T-cell (primary cell): ENCODE measurements around the gene CPNE5. TPM values are rescaled to one million over a fixed set of nuclear protein-coding genes. Genes with fewer than 3 reads are reported as not detected.
"Not testable (repeated sequence)": the region's sequence is repeated elsewhere in the genome, so short reads cannot be mapped to it uniquely, and the experiment has no call there.

Experiments
- ATAC-seq, 4 experiments: fragments of 200-7000 bp in 3 of 4; fragments of 150-1000 bp in 1 of 4; cut with Tn5 transposase; replicated peaks in 1 of 4; 1 replicate in 3 of 4; 2 replicates in 1 of 4; pipeline ENCODE4 v1.10.0; 2021; ENCODE audit warnings: moderate library complexity in 3 of 4, mild to moderate bottlenecking in 2 of 4, moderate number of reproducible peaks in 1 of 4
- CTCF ChIA-PET, 2 donors: fragments of 300-600 bp; sonication (Branson Sonifier 250); formaldehyde crosslinking; loops; one replicate each; lab custom pipeline; 2022; ENCODE audit warnings: antibody characterized with exemption in 2 of 2; lab: Charles Lee
- POLR2A ChIA-PET, 2 donors: fragments of 300-600 bp; sonication (Branson Sonifier 250); formaldehyde crosslinking; loops; one replicate each; lab custom pipeline; 2022; ENCODE audit warnings: antibody characterized with exemption in 2 of 2; lab: Charles Lee
- DNase-seq, 35 experiments: peaks; one replicate each; pipeline versions ENCODE4 v3.0.0 to v3.0.0-alpha.2; 2013 to 2023
- H3K27ac ChIP-seq: one replicate; pipeline ENCODE4 v1.5.1; 2013; ENCODE audit warnings: low read length
- H3K27me3 ChIP-seq, 2 experiments: replicated peaks in 1 of 2; 1 replicate in 1 of 2; 2 replicates in 1 of 2; pipeline versions ENCODE4 v1.6.1 to v1.7.0; 2013; ENCODE audit warnings: low read length in 1 of 2, mixed read lengths in 1 of 2; ENCODE audit not compliant: control insufficient read depth in 2 of 2, insufficient read depth in 2 of 2; ENCODE audit errors: extremely low read depth in 1 of 2
- H3K36me3 ChIP-seq, 2 donors: 1 replicate in 1 of 2; 2 replicates in 1 of 2; pipeline versions ENCODE4 v1.6.1 to v1.7.0; 2013; ENCODE audit warnings: low read length in 1 of 2; ENCODE audit not compliant: control insufficient read depth in 2 of 2, insufficient read depth in 1 of 2; ENCODE audit errors: extremely low read depth in 1 of 2
- H3K4me1 ChIP-seq, 2 experiments: 1 replicate in 1 of 2; 2 replicates in 1 of 2; pipeline versions ENCODE4 v1.6.1 to v1.7.0; 2013; ENCODE audit warnings: low read length in 2 of 2, mixed read lengths in 1 of 2; ENCODE audit not compliant: insufficient read depth in 2 of 2, control insufficient read depth in 1 of 2; ENCODE audit errors: extremely low read depth in 1 of 2
- H3K4me3 ChIP-seq, 2 donors: 1 replicate in 1 of 2; 2 replicates in 1 of 2; pipeline versions ENCODE4 v1.5.1 to v1.7.0; 2013; ENCODE audit warnings: mild to moderate bottlenecking in 2 of 2, low read length in 1 of 2, moderate library complexity in 1 of 2; ENCODE audit not compliant: control insufficient read depth in 1 of 2; ENCODE audit errors: extremely low read depth in 1 of 2
- H3K9me3 ChIP-seq: 2 replicates; pipeline ENCODE4 v1.7.0; 2013
- H3K27ac Mint-ChIP-seq, 2 donors: one replicate each; pipeline ENCODE4 v1.8.0; 2020 to 2021; ENCODE audit warnings: mild to moderate bottlenecking in 2 of 2, mixed read lengths in 2 of 2
- H3K27me3 Mint-ChIP-seq, 2 donors: one replicate each; pipeline ENCODE4 v1.8.0; 2021 to 2022; ENCODE audit warnings: mixed read lengths in 2 of 2
- H3K36me3 Mint-ChIP-seq: one replicate; pipeline ENCODE4 v1.8.0; 2021; ENCODE audit warnings: mixed read lengths
- H3K4me1 Mint-ChIP-seq, 3 donors: one replicate each; pipeline ENCODE4 v1.8.0; 2020 to 2022; ENCODE audit warnings: mixed read lengths in 3 of 3, mild to moderate bottlenecking in 1 of 3
- H3K4me3 Mint-ChIP-seq, 3 donors: one replicate each; pipeline ENCODE4 v1.8.0; 2020 to 2022; ENCODE audit warnings: mild to moderate bottlenecking in 3 of 3, mixed read lengths in 3 of 3, moderate library complexity in 3 of 3
- H3K9me3 Mint-ChIP-seq, 3 donors: one replicate each; pipeline ENCODE4 v1.8.0; 2020 to 2022; ENCODE audit warnings: mixed read lengths in 3 of 3
- WGBS: methylation state at CpG from one replicate; pipeline ENCODE4 v1.1.5; 2013; ENCODE audit warnings: missing lambda C conversion rate; ENCODE audit not compliant: insufficient coverage; 5-methylcytosine and 5-hydroxymethylcytosine counted together
- total RNA-seq, 35 experiments: library from RNA in 6 of 35; stranded (reverse) in 6 of 35; fragments of 120-200 nt in 1 of 35; gene quantifications; one replicate each; pipeline versions ENCODE4 v1.2.1 to v1.2.4 and lab custom pipeline; 2013 to 2026

Gene CPNE5
- total RNA-seq, 5 donors from 2014 or later (not counting 1 experiment from before 2014, with no cell fraction given): 0.73 to 1.8 (median 1.1) TPM

- Mint-ChIP-seq H3K4me3 (no peak overlapping the region), H3K4me1 (peaks cover 13 to 30% (median 18%) of the 10 kb centered on the region in 3 donors), H3K36me3 (no peaks in the 10 kb centered on the region), H3K9me3 (no peaks in the 10 kb centered on the region), H3K27me3 (no peaks in the 10 kb centered on the region), H3K27ac (no peak overlapping the region)
- Histone ChIP-seq H3K36me3 (no peaks in the 10 kb centered on the region), H3K4me3 (no peak overlapping the region), H3K4me1 (peaks cover 0 to 8% of the 10 kb centered on the region in 2 experiments), H3K27ac (no peak overlapping the region), H3K27me3 (peaks cover 0 to 2% of the 10 kb centered on the region in 2 experiments), H3K9me3 (no peaks in the 10 kb centered on the region)
- CTCF ChIA-PET: interaction anchor here in 1 of 2 donors (1.0 kb wide), 1 partner anchor 110 kb away, joined by 4 read pairs; no protein-coding TSS in a partner anchor
- ATAC-seq (no peak), DNase-seq (peak in 15 of 35 experiments; percentile 6 to 47 (median 17))
- 67% methylated on average over 8 of the region's 13 CpGs for WGBS
- POLR2A ChIA-PET: no interaction called here
These were observed 114.5 kb downstream of the CPNE5 start for GRCh38 chr6:36724514-36725390.

DNA sequence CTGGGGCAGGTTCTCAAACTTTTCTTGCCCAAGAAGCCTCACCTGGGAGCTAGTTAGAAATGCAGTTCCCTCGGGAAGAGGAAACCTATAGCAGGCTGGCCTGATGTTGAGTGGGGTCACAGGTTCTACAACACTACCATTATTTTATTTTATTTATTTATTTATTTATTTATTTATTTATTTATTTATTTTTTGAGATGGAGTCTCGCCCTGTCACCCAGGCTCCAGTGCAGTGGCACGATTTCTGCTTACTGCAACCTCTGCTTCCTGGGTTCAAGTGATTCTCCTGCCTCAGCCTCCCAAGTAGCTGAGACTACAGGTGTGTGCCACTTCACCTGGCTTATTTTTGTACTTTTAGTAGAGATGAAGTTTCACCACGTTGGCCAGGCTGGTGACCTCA lies 115.3 kb downstream of the CPNE5 start:
- DNase-seq, H3K9me3 ChIP-seq, H3K4me3 Mint-ChIP-seq, H3K36me3 Mint-ChIP-seq, POLR2A ChIA-PET, H3K27ac ChIP-seq, H3K4me1 ChIP-seq, H3K27me3 ChIP-seq, H3K27ac Mint-ChIP-seq, H3K9me3 Mint-ChIP-seq, H3K4me3 ChIP-seq, H3K36me3 ChIP-seq, ATAC-seq, H3K27me3 Mint-ChIP-seq: not testable (repeated sequence)
- WGBS: no CpG with 5 or more reads among the region's 4 CpGs
- CTCF ChIA-PET: interaction anchor here in 1 of 2 donors (1.0 kb wide), 1 partner anchor 109 kb away, joined by 4 read pairs; no protein-coding TSS in a partner anchor
- peaks cover 13 to 29% (median 24%) of the 10 kb centered on the region in 3 donors for H3K4me1 Mint-ChIP-seq

DNA sequence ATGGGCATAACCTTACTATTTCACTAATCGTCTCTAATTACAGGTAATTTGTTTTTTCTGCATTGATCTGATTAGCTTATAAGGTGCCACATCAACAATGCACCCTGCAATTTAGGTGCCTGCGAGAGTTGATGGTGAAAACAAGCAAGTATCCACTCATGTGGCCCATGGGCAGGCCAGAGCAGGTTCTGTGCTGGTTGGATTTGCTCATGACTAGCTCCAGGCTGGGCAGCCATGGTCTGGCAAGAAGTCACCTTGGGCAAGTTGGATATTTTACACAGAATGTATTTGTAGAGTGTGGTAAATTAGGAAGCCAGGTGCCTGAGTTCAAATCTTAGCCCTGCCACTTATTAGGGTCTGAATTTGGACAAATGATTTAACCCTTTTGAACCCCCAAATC lies 116.4 kb downstream of the CPNE5 start:
- H3K36me3 Mint-ChIP-seq: no peaks in the 10 kb centered on the region
- POLR2A ChIA-PET: no interaction called here
- Histone ChIP-seq H3K27me3 (peaks cover 0 to 3% of the 10 kb centered on the region in 2 experiments), H3K9me3 (no peaks in the 10 kb centered on the region), H3K27ac (no peak overlapping the region), H3K36me3 (no peaks in the 10 kb centered on the region), H3K4me1 (peaks cover 0 to 5% of the 10 kb centered on the region in 2 experiments), H3K4me3 (no peak overlapping the region)
- DNase-seq: no peak
- 71% methylated on average over 1 of the region's 2 CpGs for WGBS
- no peak for ATAC-seq
- H3K27ac Mint-ChIP-seq: no peak overlapping the region
- no peaks in the 10 kb centered on the region for H3K9me3 Mint-ChIP-seq
- CTCF ChIA-PET: no interaction called here
- H3K27me3 Mint-ChIP-seq: no peaks in the 10 kb centered on the region
- peaks cover 10 to 21% (median 18%) of the 10 kb centered on the region in 3 donors for H3K4me1 Mint-ChIP-seq
- no peak overlapping the region for H3K4me3 Mint-ChIP-seq

- Histone ChIP-seq H3K4me1 (peaks cover 0 to under 1% of the 10 kb centered on the region in 2 experiments), H3K4me3 (no peak overlapping the region), H3K27me3 (peaks cover 0 to 5% of the 10 kb centered on the region in 2 experiments), H3K36me3 (no peaks in the 10 kb centered on the region), H3K27ac (no peak overlapping the region), H3K9me3 (no peaks in the 10 kb centered on the region)
- no peaks in the 10 kb centered on the region for H3K36me3 Mint-ChIP-seq
- H3K4me1 Mint-ChIP-seq: peaks cover 5 to 16% (median 13%) of the 10 kb centered on the region in 3 donors
- H3K27ac Mint-ChIP-seq: no peak overlapping the region
- no peak overlapping the region for H3K4me3 Mint-ChIP-seq
- no peaks in the 10 kb centered on the region for H3K9me3 Mint-ChIP-seq
- ChIA-PET POLR2A (no interaction called here), CTCF (no interaction called here)
- ATAC-seq (no peak), DNase-seq (no peak)
- WGBS: 97% methylated on average over 5 of the region's 10 CpGs
- no peaks in the 10 kb centered on the region for H3K27me3 Mint-ChIP-seq
These were observed 116.9 kb downstream of the CPNE5 start for GRCh38 chr6:36722365-36722764.

DNA sequence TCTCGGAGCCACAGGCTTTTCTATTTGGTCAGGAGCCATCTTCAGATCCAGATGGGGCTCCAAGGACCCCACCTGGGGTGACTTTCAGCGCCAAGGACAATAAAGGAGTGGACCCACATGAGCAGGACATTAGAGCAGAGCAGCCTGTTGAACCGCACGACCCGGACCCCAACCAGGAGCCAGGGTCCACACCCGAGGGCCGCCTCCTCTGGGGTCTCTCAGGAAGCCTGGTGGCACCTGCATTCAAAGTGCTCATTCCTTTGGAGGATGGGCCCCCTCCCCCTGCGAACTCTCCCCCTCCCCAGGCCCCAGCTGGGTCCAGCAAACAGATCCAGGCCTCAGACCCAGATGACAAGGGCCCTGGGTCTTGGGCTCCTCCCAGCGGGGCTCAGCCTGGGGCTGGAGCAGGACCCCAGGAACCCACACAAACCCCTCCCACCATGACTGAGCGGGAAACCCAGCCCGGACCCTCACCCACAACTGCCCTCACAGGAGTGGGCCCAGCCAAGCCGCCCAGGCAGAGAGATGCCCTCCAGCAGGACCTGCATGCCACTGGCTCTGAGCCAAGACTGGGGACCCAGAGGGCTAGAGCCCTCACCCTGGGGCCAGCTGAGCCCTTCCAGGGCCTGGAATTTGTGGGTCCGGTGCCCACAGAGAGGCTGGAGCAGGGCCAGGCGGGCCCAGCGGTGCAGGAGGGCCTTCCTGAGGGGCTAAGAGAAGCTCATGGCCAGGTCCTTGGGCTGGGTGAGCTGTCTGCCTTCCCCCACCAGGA lies 117.7 kb downstream of the CPNE5 start:
- Histone ChIP-seq H3K27ac (no peak overlapping the region), H3K27me3 (peaks cover 0 to 11% of the 10 kb centered on the region in 2 experiments), H3K36me3 (no peaks in the 10 kb centered on the region), H3K4me1 (no peaks in the 10 kb centered on the region), H3K9me3 (no peaks in the 10 kb centered on the region), H3K4me3 (no peak overlapping the region)
- H3K4me1 Mint-ChIP-seq: peaks cover 0 to 10% (median 6%) of the 10 kb centered on the region in 3 donors
- no peaks in the 10 kb centered on the region for H3K9me3 Mint-ChIP-seq
- ATAC-seq (no peak), DNase-seq (no peak)
- no peaks in the 10 kb centered on the region for H3K27me3 Mint-ChIP-seq
- H3K27ac Mint-ChIP-seq: no peak overlapping the region
- no peak overlapping the region for H3K4me3 Mint-ChIP-seq
- CTCF ChIA-PET: interaction anchor here in 1 of 2 donors (0.7 kb wide), 1 partner anchor 1775 kb away, joined by 3 read pairs; no protein-coding TSS in a partner anchor
- 90% methylated on average over 8 of the region's 15 CpGs for WGBS
- POLR2A ChIA-PET: no interaction called here
- no peaks in the 10 kb centered on the region for H3K36me3 Mint-ChIP-seq
